ENCODE measurements around the gene SYTL4. TPM values are rescaled to one million over a fixed set of nuclear protein-coding genes. Genes with fewer than 3 reads are reported as not detected.

Gene SYTL4
- total RNA-seq, 1 donor from 2014 or later: 3.3 TPM

DNA sequence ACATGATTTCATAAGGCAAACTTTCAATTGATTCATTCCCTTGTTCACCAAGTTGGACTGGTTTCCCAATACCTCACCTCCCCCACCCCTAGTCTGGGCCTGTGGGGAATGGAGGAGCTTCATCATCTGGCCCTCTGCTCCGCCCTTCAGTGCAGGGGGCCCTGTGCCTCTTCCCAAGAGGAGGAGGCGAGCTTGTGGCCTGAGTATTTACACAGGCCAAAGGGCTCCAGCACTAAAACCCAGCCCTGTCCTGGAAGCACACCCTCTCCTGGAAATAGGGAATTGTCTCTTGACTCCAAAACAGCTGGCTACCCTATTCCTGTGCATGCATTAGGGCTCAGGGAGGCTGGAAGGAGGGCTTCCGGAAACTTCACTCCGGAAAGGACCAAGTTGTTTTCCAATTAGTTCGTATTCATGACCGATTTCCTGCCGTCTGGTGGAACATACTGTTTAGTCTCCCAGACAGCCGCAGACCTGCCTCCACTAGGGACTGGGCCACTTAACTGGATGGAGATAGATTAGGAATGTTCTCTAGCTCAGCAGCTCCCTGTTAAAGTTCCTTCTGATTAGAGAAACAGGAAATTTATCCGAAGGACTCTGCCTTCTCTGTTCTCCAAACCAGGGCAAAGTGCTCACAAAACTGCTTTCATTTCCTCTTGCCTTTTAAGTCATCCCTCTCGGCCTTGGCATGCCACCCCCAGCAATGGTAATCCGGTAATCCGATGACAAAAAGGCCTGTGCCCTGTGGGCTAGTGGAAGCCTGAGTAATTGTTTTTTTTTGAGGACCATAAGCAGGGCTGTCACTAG, 82.2 kb downstream of the SYTL4 start:
- DNase-seq (ENCODE audit: low spot score in 2 of 2): no peak
- FAIRE-seq: no peak

DNA sequence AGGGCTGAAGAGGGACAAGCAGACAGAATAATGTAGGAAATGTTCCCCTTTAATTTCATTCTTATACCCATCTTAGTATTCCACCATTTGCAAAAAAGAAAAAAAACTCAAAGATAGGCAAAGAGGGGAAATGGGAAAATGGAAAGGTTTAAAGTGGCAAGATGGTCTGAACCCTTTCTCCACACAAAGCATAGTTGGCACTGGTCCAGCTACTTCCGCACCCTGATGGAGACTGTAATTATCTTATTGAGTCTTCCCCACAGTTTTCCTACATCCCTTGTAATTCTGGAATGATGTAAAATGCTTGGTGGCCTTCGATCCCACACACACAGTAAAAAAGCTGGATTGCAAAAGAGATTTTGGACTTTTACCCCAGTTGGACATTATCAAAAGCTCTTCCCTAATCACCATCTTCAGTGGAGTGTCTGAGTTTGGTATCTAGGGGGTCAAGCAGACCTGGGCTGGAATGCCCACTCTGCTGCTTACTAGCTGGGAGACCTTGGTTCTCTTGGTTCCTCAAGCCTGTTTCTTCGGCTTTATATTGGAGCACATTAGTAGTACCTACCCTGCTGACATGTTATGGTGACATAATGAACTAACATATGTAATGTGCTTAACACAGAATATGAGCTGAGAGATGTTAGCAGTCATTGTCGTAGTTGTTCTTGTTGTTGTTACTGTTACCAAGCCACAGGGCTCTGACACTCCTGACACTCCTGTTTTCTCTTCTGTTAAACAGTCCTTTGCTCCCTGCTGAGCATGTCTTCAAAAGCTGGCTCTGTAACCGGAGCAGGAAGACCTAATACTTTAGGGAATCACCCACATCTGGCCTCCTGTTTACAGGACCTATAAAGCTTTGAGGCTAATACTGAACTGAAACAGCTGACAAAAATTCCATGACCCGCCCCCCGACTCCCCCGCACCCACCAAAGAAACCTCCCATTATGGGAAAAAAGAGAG, 83.2 kb downstream of the SYTL4 start:
- no peak for FAIRE-seq
- DNase-seq (ENCODE audit: low spot score in 2 of 2): no peak

DNA sequence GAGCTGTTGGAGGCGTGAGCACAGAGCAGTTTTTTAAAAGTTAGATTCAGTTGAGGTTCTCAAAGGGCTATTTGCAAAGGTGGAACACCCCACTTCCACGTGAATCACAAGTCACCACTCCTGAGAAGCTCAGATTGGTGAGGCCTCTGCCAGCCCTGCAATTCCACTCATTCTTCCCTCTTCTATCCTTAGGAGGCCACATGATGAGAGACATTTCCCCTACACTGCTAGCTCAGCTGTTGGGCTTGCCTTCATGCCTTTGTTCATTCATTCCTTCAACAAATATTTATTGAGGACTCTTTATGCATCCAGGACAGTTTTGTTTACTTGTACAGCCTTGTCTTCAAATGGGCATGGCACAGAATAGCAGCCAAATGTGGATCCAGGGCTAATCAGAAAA, 84.2 kb downstream of the SYTL4 start:
- FAIRE-seq (no peak), DNase-seq (ENCODE audit: low spot score in 2 of 2) (no peak)

DNA sequence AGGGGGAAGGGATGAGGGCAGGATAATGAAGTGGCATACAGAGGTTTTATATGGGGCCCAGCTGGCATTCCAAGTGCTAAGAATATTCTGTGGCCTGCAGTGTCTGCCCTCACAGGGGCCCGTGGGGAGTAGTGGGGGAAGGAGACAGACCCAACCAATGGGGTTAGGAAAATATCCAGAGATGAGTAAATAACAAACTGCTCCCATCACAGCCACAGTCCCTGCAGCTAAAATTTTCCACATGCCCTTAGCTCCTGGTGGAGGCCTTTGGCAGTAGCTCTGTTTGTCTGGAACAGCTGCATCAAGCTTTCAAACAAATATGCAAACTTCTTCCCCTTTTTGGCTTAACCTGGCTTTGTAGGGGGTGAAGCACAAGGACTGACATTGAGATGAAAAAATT, 84.8 kb downstream of the SYTL4 start:
- no peak for DNase-seq (ENCODE audit: low spot score in 2 of 2)
- FAIRE-seq: no peak

DNA sequence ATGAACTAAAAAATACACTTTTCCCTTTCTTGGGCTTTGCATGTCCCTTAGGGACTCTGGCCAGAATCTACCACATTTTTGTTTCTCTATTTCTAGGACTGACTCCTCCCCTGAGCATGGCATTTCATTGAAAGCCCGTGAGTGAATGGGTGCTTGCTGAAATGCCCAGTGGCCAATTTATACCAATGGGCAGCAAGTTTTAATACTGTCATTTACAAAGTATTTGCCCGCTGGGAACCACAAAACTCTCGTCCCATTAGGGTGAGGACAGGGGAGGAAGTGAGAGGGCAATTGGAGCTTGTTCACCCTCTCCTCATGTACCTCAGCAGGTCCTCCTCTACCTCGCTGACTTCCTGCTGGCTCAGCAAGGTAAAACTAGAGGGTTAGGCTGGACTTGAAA, 86.8 kb downstream of the SYTL4 start:
- DNase-seq (ENCODE audit: low spot score in 2 of 2): no peak
- no peak for FAIRE-seq

DNA sequence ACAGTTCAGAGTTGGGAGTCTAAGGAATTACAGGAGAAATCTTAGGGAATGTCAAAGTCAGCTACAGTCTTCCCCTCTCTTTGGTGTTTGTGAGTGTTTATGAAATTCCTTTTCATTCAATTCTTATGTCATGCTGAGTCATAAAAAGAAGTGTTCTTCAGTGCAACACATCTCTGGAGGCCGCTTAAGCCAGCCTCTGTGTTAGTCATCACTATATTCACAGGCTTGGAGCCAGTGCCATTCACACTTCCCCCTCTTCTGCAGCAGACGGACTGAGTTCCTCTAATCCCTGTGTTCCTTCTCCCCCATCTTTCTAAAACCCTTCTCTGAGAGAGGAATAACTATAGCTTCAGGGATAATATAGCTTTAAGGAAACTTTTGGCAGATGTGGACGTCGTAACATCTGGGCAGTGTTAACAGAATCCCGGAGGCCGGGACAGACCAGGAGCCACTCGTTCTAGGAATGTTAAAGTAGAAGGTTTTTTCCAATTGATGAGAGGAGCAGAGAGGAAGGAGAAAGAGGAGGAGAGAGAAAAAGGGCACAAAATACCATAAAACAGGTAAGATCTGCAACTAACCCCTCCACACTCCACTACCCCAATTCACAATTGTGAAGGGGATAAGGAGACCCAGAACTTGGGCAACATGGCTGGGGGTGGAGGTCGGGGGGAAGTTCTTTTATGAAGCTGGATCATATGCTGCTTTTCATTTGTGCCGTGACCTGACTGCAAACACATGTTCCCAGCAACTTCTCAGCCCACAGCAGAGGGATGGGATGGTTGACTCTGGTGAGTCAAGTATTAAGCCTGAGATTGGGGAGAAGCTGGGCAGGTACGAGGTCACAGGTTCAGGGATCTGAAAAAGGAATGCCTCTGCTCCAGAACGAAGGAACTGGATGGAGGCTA, 87.7 kb downstream of the SYTL4 start, which contains the start of gene SRPX2:
Gene SRPX2, plus strand, starts transcription at position 244 of the 905 bp plus-strand sequence. CDS start 2,124 bp downstream, outside the sequence.
- peak in 1 of 2 donors; percentile 18 for DNase-seq (ENCODE audit: low spot score in 2 of 2)
- FAIRE-seq: no peak

DNA sequence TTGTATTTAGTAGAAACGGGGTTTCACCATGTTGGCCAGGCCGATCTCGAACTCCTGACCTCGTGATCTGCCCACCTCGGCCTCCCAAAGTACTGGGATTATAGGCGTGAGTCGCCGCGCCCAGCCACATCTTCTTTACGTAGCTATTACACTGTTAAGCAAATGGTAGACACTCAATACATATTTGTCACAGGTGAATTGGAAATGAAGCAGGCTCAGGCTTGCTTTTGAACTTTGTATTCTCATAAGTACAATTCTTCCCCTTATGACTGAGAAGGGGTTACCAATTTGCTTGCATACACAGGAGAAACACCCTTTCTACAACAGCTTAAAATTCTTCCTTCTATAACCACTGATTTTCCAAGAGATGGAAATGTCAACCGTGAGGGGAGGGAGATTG, 88.7 kb downstream of the SYTL4 start:
- FAIRE-seq (no peak), DNase-seq (ENCODE audit: low spot score in 2 of 2) (no peak)

DNA sequence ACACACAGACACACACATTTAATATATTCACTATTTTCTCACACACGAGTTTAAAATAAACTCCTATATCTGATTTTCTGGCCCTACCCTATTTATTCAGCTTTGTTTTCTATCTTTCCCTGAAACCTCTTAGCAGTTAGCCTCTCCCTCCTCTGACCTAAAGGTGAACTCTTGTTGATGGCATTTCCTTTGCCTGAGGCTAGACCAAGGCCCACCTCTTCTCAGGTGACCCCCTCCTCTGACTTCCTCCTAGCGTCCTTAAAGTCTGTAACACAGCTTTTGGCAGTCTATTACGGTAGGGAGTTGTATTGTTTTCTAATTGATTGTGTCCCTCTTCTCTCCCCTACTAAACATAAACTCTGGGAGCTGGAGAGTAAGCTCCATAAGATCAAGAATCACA, 89.6 kb downstream of the SYTL4 start:
- DNase-seq (ENCODE audit: low spot score in 2 of 2) (no peak), FAIRE-seq (no peak)

GRCh38 chrX:100636321-100636991, 95.5 kb downstream of the SYTL4 start, which contains the start of gene TSPAN6:
Gene TSPAN6, minus strand, starts transcription at chrX:100636806. Its CDS starts 112 bp downstream, at chrX:100636694.
- peak; percentile 50 to 56 for DNase-seq (ENCODE audit: low spot score in 2 of 2)
- no peak for FAIRE-seq

DNA sequence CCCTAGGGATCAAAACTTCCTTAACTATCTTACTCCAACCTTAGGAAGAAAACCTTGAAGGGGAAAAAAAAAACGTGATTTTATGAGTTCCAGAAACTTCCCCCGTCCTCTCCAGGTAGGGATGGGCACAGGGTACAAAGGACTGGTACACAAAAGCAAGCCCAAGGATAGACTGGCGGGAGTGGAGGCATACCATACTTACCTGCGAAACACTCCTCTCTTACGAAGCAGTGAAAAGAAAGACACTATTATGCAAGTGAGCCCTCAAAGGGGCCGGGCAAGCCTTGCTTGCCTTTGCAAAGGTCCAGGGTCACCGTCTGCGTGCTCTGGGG, 96.0 kb downstream of the SYTL4 start:
- FAIRE-seq: no peak
- DNase-seq (ENCODE audit: low spot score in 2 of 2): no peak

- FAIRE-seq: no peak
- DNase-seq (ENCODE audit: low spot score in 2 of 2): no peak
Measured at GRCh38 chrX:100635040-100635439, 96.9 kb downstream of the SYTL4 start.

DNA sequence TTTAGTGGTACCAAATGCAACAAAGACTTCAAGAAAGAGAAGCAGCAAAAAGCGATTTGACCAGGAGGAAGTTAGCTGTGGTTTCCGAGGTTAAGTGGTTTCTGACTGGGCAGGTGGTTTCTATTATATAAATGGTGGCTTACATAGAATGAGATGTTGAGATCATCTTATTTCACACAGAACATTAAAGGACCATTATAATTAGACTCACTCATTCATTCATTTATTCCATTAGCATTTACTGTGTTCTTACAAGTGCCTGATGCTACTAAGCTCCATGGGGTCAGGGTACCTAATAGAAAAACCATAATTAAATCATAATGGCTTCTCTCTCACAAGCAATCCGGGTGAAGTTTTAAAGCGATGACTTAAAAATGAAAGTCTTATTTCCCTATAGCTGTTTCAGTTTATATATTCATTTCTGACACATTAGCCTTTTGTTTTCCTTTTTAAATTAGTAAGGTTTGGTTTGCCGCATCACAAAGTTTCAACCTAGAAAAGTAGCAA, 105.9 kb downstream of the SYTL4 start:
- DNase-seq (ENCODE audit: low spot score in 2 of 2): no peak
- FAIRE-seq: no peak

Other genes starting within 250 kb of the SYTL4 start
- gene TNMD, start 147.2 kb downstream of the SYTL4 start, total RNA-seq: not detected
- 33.0 TPM for gene TSPAN6, start 95.3 kb downstream of the SYTL4 start, total RNA-seq
- gene SRPX2, start 87.9 kb downstream of the SYTL4 start, total RNA-seq: 0.41 TPM
- 13.5 TPM for gene CSTF2, start 88.3 kb upstream of the SYTL4 start, total RNA-seq
- not detected for gene NOX1, start 142.2 kb upstream of the SYTL4 start, total RNA-seq
- gene XKRX, start 196.8 kb upstream of the SYTL4 start, total RNA-seq: not detected
- not detected for gene ARL13A, start 237.6 kb upstream of the SYTL4 start, total RNA-seq

All from frontal cortex (tissue), 4 donors.